ENCODE measurements around the gene NUP50.

The NUP50 gene

GRCh38 chr22:45233827-45234226, 70.1 kb downstream of the NUP50 start:
- DNase-seq = no peak

- DNase-seq = peak; percentile 36
These were observed 71.5 kb downstream of the NUP50 start for GRCh38 chr22:45235101-45235777.

GRCh38 chr22:45235851-45236342, 72.2 kb downstream of the NUP50 start:
- no peak for DNase-seq

- DNase-seq = peak; percentile 49
These were observed 73.6 kb downstream of the NUP50 start for GRCh38 chr22:45237065-45237990.
